GM12872 (cell line): ENCODE measurements around the gene SLC38A9.

Experiments used
- CTCF ChIP-seq: IDR thresholded peaks from 3 replicates; pipeline ENCODE4 v1.5.1; 2011; ENCODE audit warnings: low read depth, mild to moderate bottlenecking, low read length, moderate library complexity; ENCODE audit not compliant: insufficient read depth

Gene SLC38A9

GRCh38 chr5:55597014-55597981 is 114.8 kb downstream of the SLC38A9 start:
- no peak for TF ChIP-seq CTCF

GRCh38 chr5:55594671-55595070 is 117.5 kb downstream of the SLC38A9 start:
- no peak for TF ChIP-seq CTCF

- TF ChIP-seq CTCF = no peak
Observed at GRCh38 chr5:55593115-55593472, 119.0 kb downstream of the SLC38A9 start.

GRCh38 chr5:55592388-55593114 is 119.6 kb downstream of the SLC38A9 start:
- no peak for TF ChIP-seq CTCF

GRCh38 chr5:55591686-55592085 is 120.4 kb downstream of the SLC38A9 start:
- TF ChIP-seq CTCF = no peak

- no peak for TF ChIP-seq CTCF
Observed at GRCh38 chr5:55585206-55585610, 126.9 kb downstream of the SLC38A9 start.

- no peak for TF ChIP-seq CTCF
Observed at GRCh38 chr5:55584398-55585205, 127.5 kb downstream of the SLC38A9 start.
